Nephron (organoid): ENCODE results near the gene OR2V1.
"Not testable (repeated sequence)": the region's sequence is repeated elsewhere in the genome, so short reads cannot be mapped to it uniquely, and the experiment has no call there.

Experiments used
- H3K27ac Mint-ChIP-seq, 3 experiments: 2 replicates each; pipeline ENCODE4 v1.8.0; 2020; ENCODE audit warnings: mixed read lengths in 3 of 3, mild to moderate bottlenecking in 2 of 3, moderate library complexity in 1 of 3
- H3K27me3 Mint-ChIP-seq: 2 replicates; pipeline ENCODE4 v1.8.0; 2021; ENCODE audit warnings: low read depth, mild to moderate bottlenecking, moderate library complexity, mixed read lengths
- H3K36me3 Mint-ChIP-seq: 2 replicates; pipeline ENCODE4 v1.8.0; 2020; ENCODE audit warnings: low read depth, mixed read lengths
- H3K4me1 Mint-ChIP-seq: 2 replicates; pipeline ENCODE4 v1.8.0; 2020; ENCODE audit warnings: mixed read lengths
- H3K4me3 Mint-ChIP-seq, 3 experiments: 2 replicates each; pipeline ENCODE4 v1.8.0; 2020; ENCODE audit warnings: mild to moderate bottlenecking in 3 of 3, mixed read lengths in 3 of 3, moderate library complexity in 2 of 3
- H3K9me3 Mint-ChIP-seq: 2 replicates; pipeline ENCODE4 v1.8.0; 2020; ENCODE audit warnings: mixed read lengths
- TF ChIP-seq, protein P1 (sequence below), 3 experiments: fragments of 200-600 bp; sonication (generic); IDR thresholded peaks; one replicate each; pipeline ENCODE4 v1.5.0; 2021; ENCODE audit warnings: antibody characterized with exemption in 3 of 3; ENCODE audit not compliant: unreplicated experiment in 3 of 3

The OR2V1 gene

GRCh38 chr5:181133083-181133482 lies 2.1 kb upstream of the OR2V1 start:
- Mint-ChIP-seq H3K27ac (no peak overlapping the region), H3K4me3 (no peak overlapping the region), H3K4me1 (no peaks in the 10 kb centered on the region), H3K36me3 (no peaks in the 10 kb centered on the region), H3K9me3 (peaks cover 22% of the 10 kb centered on the region), H3K27me3 (peaks cover 38% of the 10 kb centered on the region)
- TF ChIP-seq, protein P1, sequence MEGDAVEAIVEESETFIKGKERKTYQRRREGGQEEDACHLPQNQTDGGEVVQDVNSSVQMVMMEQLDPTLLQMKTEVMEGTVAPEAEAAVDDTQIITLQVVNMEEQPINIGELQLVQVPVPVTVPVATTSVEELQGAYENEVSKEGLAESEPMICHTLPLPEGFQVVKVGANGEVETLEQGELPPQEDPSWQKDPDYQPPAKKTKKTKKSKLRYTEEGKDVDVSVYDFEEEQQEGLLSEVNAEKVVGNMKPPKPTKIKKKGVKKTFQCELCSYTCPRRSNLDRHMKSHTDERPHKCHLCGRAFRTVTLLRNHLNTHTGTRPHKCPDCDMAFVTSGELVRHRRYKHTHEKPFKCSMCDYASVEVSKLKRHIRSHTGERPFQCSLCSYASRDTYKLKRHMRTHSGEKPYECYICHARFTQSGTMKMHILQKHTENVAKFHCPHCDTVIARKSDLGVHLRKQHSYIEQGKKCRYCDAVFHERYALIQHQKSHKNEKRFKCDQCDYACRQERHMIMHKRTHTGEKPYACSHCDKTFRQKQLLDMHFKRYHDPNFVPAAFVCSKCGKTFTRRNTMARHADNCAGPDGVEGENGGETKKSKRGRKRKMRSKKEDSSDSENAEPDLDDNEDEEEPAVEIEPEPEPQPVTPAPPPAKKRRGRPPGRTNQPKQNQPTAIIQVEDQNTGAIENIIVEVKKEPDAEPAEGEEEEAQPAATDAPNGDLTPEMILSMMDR (IDR thresholded peaks at IDR 0.05; ENCODE audit: unreplicated experiment in 3 of 3): no peak

DNA sequence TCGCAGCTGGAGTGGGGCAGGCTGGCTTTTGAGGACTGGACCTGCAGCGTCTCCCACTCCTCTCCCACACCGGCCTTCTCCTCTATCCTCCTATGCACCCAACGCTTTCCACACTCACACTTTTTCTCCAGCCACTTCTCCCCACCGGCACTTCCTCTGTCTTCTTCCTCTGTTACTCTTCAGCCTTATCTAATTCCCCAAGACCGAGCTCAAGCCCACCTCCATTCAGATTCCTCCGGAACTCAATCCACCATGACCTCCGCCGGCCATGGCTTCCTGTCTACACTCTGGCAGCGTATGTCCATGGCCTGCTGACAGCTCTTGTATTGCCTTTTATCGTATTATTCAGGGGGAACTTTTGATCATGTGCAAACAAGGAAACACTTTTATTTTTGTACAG lies 545 bp upstream of the OR2V1 start:
- H3K4me1 Mint-ChIP-seq: no peaks in the 10 kb centered on the region
- no peak overlapping the region for H3K4me3 Mint-ChIP-seq
- TF ChIP-seq, protein P1 (IDR thresholded peaks at IDR 0.05; ENCODE audit: unreplicated experiment in 3 of 3): no peak
- peaks cover 17% of the 10 kb centered on the region for H3K9me3 Mint-ChIP-seq
- H3K36me3 Mint-ChIP-seq: no peaks in the 10 kb centered on the region
- H3K27me3 Mint-ChIP-seq: peaks cover 45% of the 10 kb centered on the region
- no peak overlapping the region for H3K27ac Mint-ChIP-seq

GRCh38 chr5:181130081-181130480 lies 888 bp downstream of the OR2V1 start:
- Mint-ChIP-seq H3K9me3 (peaks cover 12% of the 10 kb centered on the region), H3K27me3 (peaks cover 49% of the 10 kb centered on the region)
- not testable (repeated sequence) for H3K4me3 Mint-ChIP-seq, H3K36me3 Mint-ChIP-seq, H3K27ac Mint-ChIP-seq, H3K4me1 Mint-ChIP-seq

- TF ChIP-seq, protein P1 (IDR thresholded peaks at IDR 0.05; ENCODE audit: unreplicated experiment in 3 of 3): no peak
- Mint-ChIP-seq H3K9me3 (peaks cover 12% of the 10 kb centered on the region), H3K4me3 (no peak overlapping the region), H3K27ac (no peak overlapping the region), H3K36me3 (no peaks in the 10 kb centered on the region), H3K4me1 (no peaks in the 10 kb centered on the region), H3K27me3 (peaks cover 54% of the 10 kb centered on the region)
These were observed 1.4 kb downstream of the OR2V1 start for GRCh38 chr5:181129601-181130000.

DNA sequence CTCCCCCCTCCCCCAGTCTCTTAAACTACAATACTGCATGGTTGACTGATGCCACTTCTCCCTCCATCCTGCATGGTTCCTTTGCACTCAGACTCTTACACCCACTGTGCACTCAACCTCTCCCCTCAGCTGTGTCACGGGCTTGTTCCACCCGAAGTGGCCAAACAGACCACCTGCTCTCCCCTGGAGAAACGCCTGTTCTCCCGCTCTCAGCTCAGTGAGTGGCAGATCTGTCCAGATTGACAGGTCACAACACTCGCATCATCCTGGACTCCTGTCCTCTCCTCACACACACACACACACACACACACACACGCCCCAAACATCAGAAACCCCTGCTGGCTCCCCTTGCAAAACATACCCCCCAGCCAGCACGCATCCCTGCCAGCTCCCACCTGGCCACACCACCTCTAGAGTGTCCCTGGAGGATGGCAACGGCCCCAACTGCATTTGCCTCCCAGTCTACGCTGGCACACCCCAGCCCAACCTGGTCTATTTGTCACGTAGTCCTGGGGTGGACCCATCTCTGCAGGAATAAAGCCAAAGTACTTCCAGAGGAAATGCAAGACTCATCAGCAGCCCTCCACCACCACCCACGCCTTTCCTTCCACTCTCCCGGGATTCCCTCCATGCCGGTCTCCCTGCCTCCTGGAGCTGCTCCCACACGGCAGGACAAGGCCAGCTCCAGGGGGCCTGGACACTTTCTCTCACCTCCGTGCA lies 2.9 kb downstream of the OR2V1 start:
- Mint-ChIP-seq H3K27ac (no peak overlapping the region), H3K4me1 (no peaks in the 10 kb centered on the region)
- TF ChIP-seq, protein P1 (IDR thresholded peaks at IDR 0.05; ENCODE audit: unreplicated experiment in 3 of 3): no peak

GRCh38 chr5:181127456-181127855 lies 3.5 kb downstream of the OR2V1 start:
- peaks cover 3% of the 10 kb centered on the region for H3K9me3 Mint-ChIP-seq

More for the DNA sequence above, 2.9 kb downstream of the OR2V1 start:
- Mint-ChIP-seq H3K27me3 (peaks cover 64% of the 10 kb centered on the region), H3K36me3 (no peaks in the 10 kb centered on the region), H3K4me3 (no peak overlapping the region), H3K9me3 (peaks cover 6% of the 10 kb centered on the region)

More at GRCh38 chr5:181127456-181127855, 3.5 kb downstream of the OR2V1 start:
- TF ChIP-seq, protein P1 (IDR thresholded peaks at IDR 0.05; ENCODE audit: unreplicated experiment in 3 of 3): no peak
- Mint-ChIP-seq H3K27me3 (peaks cover 65% of the 10 kb centered on the region), H3K4me1 (no peaks in the 10 kb centered on the region), H3K36me3 (no peaks in the 10 kb centered on the region), H3K27ac (no peak overlapping the region), H3K4me3 (no peak overlapping the region)
